HEK293 (cell line): ENCODE data around the gene PMAIP1.

Source experiments
- CTCF ChIA-PET: fragments of 350-600 bp; formaldehyde crosslinking; extraction: SDS; loops from one replicate; lab custom pipeline; 2021; ENCODE audit warnings: antibody characterized with exemption; lab: Yijun Ruan, JAX
- POLR2A ChIA-PET: fragments of 300-600 bp; formaldehyde crosslinking; extraction: SDS; loops from one replicate; lab custom pipeline; 2020; ENCODE audit warnings: antibody characterized with exemption, inconsistent platforms; lab: Yijun Ruan, JAX
- H3K27ac ChIP-seq: fragments of 200-500 bp; sonication (Bioruptor generic); 2 replicates; pipeline ENCODE4 v1.5.1; 2014; ENCODE audit warnings: low read depth, low read length, control low read depth, inconsistent platforms; ENCODE audit errors: extremely low read depth
- H3K36me3 ChIP-seq, 2 experiments: fragments of 200-500 bp in 1 of 2; sonication (Bioruptor generic) in 1 of 2; 1 replicate in 1 of 2; 2 replicates in 1 of 2; pipeline ENCODE4 v1.5.1; 2014 to 2017; ENCODE audit warnings: inconsistent platforms in 2 of 2, low read length in 2 of 2; ENCODE audit not compliant: control insufficient read depth in 2 of 2, insufficient read depth in 1 of 2
- H3K4me1 ChIP-seq: fragments of 200-500 bp; sonication (Bioruptor generic); 2 replicates; pipeline ENCODE4 v1.5.1; 2014; ENCODE audit warnings: mild to moderate bottlenecking, low read length, inconsistent platforms; ENCODE audit not compliant: control insufficient read depth, insufficient read depth
- H3K4me3 ChIP-seq: 2 replicates; pipeline ENCODE4 v1.5.1; 2011; ENCODE audit warnings: low read depth, mild to moderate bottlenecking, control low read depth, low read length, moderate library complexity
- H3K9me3 ChIP-seq: fragments of 200-500 bp; sonication (Bioruptor generic); 2 replicates; pipeline ENCODE4 v1.5.1; 2014; ENCODE audit warnings: low read depth, low read length, inconsistent platforms; ENCODE audit not compliant: control insufficient read depth, insufficient read depth
- BCL11A ChIP-seq: fragments of 450-650 bp; formaldehyde crosslinking; IDR thresholded peaks from 2 replicates; pipeline ENCODE4 v1.5.1; 2016; ENCODE audit warnings: low read depth, missing biosample characterization, missing genetic modification characterization
- FEZF1 ChIP-seq: fragments of 450-650 bp; formaldehyde crosslinking; IDR thresholded peaks from 2 replicates; pipeline ENCODE4 v1.5.1; 2016; ENCODE audit warnings: missing biosample characterization, missing genetic modification characterization
- HOXA7 ChIP-seq: sonication (generic); formaldehyde crosslinking; IDR thresholded peaks from 2 replicates; pipeline ENCODE4 v1.8.1; 2022; ENCODE audit warnings: missing genetic modification reagents, borderline replicate concordance
- MYNN ChIP-seq: fragments of 450-650 bp; formaldehyde crosslinking; IDR thresholded peaks from 2 replicates; pipeline ENCODE4 v1.5.1; 2016; ENCODE audit warnings: missing biosample characterization, missing genetic modification characterization, borderline replicate concordance
- OVOL3 ChIP-seq: fragments of 450-650 bp; formaldehyde crosslinking; IDR thresholded peaks from 2 replicates; pipeline ENCODE4 v1.5.1; 2016; ENCODE audit warnings: missing biosample characterization, missing genetic modification characterization
- SCRT1 ChIP-seq: fragments of 450-650 bp; formaldehyde crosslinking; IDR thresholded peaks from 2 replicates; pipeline ENCODE4 v1.5.1; 2016; ENCODE audit warnings: missing biosample characterization, missing genetic modification characterization, borderline replicate concordance
- ZNF169 ChIP-seq: fragments of 450-650 bp; formaldehyde crosslinking; IDR thresholded peaks from 2 replicates; pipeline ENCODE4 v1.5.1; 2016; ENCODE audit warnings: missing biosample characterization, missing genetic modification characterization
- ZNF292 ChIP-seq: fragments of 450-650 bp; formaldehyde crosslinking; IDR thresholded peaks from 2 replicates; pipeline ENCODE4 v1.5.1; 2016; ENCODE audit warnings: low read depth, missing biosample characterization, missing genetic modification characterization, borderline replicate concordance
- ZNF335 ChIP-seq: fragments of 450-650 bp; formaldehyde crosslinking; conservative IDR thresholded peaks from 2 replicates; pipeline ENCODE4 v1.5.1; 2016; ENCODE audit warnings: missing biosample characterization, missing genetic modification characterization
- ZNF555 ChIP-seq: fragments of 450-650 bp; formaldehyde crosslinking; conservative IDR thresholded peaks from 2 replicates; pipeline ENCODE4 v1.5.1; 2017; ENCODE audit warnings: missing biosample characterization, mild to moderate bottlenecking, missing genetic modification characterization, inconsistent platforms
- TF ChIP-seq, protein P1 (sequence below): fragments of 450-650 bp; formaldehyde crosslinking; IDR thresholded peaks from 2 replicates; pipeline ENCODE4 v1.5.1; 2016; ENCODE audit warnings: missing biosample characterization, missing genetic modification characterization, borderline replicate concordance
- TF ChIP-seq, protein P2 (sequence below): fragments of 450-650 bp; formaldehyde crosslinking; IDR thresholded peaks from 2 replicates; pipeline ENCODE4 v1.5.1; 2016; ENCODE audit warnings: missing biosample characterization, missing genetic modification characterization
- TF ChIP-seq, protein P3 (sequence below): fragments of 450-650 bp; formaldehyde crosslinking; IDR thresholded peaks from 2 replicates; pipeline ENCODE4 v1.5.1; 2017; ENCODE audit warnings: missing biosample characterization, missing genetic modification characterization

The PMAIP1 gene

DNA sequence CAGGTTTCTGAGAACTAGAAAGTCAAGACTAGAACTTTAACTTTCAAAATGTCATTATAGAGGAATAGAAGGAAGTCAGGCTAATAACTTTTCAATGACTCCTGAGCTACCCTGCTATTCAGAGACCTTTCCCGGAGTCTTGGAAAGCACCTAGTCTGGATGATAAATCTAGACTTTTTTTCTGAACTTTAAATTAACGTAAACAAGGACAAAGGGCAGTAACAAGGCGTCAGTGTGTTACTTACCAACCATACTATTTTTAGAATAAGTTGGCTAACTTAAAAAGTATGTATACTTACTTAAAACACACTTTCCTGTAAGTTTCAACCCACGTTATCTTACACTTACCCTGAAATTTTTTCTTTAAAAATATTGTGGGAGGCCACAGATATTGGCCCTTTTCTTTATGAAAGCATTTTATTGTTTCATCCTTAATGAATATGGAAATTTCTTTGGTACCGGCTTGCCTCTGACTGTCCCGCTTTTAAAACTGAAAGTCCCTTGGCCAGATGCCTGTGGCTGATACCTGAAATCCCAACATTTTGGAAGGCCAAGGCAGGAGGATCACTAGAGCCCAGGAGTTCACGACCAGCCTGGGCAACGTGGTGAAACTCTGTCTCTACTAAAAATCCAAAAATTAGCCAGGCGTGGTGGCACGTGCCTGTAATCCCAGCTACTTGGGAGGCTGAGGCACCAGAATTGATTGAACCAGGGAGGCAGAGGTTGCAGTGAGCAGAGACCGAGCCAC lies 9.7 kb downstream of the PMAIP1 start:
- CTCF ChIA-PET: no interaction called here
- Histone ChIP-seq H3K9me3 (peaks cover 2% of the 10 kb centered on the region; the same call in 1 of the 2 replicates), H3K4me3 (no peak overlapping the region), H3K4me1 (peaks cover 37% of the 10 kb centered on the region), H3K36me3 (peaks cover under 1 to 3% of the 10 kb centered on the region in 2 experiments; a peak in 2 of 3 replicates), H3K27ac (no peak overlapping the region)
- TF ChIP-seq, protein P1, sequence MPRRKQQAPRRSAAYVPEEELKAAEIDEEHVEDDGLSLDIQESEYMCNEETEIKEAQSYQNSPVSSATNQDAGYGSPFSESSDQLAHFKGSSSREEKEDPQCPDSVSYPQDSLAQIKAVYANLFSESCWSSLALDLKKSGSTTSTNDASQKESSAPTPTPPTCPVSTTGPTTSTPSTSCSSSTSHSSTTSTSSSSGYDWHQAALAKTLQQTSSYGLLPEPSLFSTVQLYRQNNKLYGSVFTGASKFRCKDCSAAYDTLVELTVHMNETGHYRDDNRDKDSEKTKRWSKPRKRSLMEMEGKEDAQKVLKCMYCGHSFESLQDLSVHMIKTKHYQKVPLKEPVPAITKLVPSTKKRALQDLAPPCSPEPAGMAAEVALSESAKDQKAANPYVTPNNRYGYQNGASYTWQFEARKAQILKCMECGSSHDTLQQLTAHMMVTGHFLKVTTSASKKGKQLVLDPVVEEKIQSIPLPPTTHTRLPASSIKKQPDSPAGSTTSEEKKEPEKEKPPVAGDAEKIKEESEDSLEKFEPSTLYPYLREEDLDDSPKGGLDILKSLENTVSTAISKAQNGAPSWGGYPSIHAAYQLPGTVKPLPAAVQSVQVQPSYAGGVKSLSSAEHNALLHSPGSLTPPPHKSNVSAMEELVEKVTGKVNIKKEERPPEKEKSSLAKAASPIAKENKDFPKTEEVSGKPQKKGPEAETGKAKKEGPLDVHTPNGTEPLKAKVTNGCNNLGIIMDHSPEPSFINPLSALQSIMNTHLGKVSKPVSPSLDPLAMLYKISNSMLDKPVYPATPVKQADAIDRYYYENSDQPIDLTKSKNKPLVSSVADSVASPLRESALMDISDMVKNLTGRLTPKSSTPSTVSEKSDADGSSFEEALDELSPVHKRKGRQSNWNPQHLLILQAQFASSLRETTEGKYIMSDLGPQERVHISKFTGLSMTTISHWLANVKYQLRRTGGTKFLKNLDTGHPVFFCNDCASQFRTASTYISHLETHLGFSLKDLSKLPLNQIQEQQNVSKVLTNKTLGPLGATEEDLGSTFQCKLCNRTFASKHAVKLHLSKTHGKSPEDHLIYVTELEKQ (tag by site-specific recombination): no peak
- TF ChIP-seq, protein P2, sequence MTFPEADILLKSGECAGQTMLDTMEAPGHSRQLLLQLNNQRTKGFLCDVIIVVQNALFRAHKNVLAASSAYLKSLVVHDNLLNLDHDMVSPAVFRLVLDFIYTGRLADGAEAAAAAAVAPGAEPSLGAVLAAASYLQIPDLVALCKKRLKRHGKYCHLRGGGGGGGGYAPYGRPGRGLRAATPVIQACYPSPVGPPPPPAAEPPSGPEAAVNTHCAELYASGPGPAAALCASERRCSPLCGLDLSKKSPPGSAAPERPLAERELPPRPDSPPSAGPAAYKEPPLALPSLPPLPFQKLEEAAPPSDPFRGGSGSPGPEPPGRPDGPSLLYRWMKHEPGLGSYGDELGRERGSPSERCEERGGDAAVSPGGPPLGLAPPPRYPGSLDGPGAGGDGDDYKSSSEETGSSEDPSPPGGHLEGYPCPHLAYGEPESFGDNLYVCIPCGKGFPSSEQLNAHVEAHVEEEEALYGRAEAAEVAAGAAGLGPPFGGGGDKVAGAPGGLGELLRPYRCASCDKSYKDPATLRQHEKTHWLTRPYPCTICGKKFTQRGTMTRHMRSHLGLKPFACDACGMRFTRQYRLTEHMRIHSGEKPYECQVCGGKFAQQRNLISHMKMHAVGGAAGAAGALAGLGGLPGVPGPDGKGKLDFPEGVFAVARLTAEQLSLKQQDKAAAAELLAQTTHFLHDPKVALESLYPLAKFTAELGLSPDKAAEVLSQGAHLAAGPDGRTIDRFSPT (tag by site-specific recombination): no peak
- TF ChIP-seq BCL11A (no peak), ZNF335 (tag by site-specific recombination) (no peak), HOXA7 (CRISPR knock-in tag) (no peak), ZNF169 (tag by site-specific recombination) (no peak), OVOL3 (tag by site-specific recombination) (no peak), ZNF292 (tag by site-specific recombination) (no peak)
- POLR2A ChIA-PET: interaction anchor here (1.9 to 2.8 kb wide), 2 partner anchors 9 kb away, joined by 5 to 22 read pairs; partner anchors contain the start of gene PMAIP1

DNA sequence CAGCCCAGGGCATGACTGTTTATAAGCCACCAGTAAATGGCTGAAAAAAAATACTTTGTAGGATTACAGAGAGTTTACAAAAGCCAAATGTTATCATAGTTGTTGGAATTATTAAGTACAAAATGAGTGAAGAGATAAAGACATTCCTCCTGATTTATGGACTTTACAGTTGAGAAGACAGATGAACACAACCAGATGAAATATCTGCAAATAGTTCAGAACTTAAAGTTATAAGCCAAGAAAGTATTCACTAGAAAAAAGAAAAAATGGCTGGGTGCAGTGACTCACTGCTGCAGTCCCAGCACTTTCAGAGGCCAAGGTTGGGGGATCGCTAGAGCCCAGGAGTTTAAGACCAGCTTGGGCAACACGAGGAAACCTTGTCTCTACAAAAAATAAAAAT lies 11.2 kb downstream of the PMAIP1 start:
- H3K4me1 ChIP-seq: peaks cover 31% of the 10 kb centered on the region
- CTCF ChIA-PET: interaction anchor here (0.6 to 1.4 kb wide), 3 partner anchors 8 to 214 kb away, joined by 3 to 9 read pairs (median 4); partner anchors contain the start of gene CCBE1
- POLR2A ChIA-PET: interaction anchor here (2.8 kb wide), 1 partner anchor 11 kb away, joined by 22 read pairs; the partner anchor contains the start of gene PMAIP1
- no peak for TF ChIP-seq ZNF555 (tag by site-specific recombination)
- TF ChIP-seq MYNN (tag by site-specific recombination): no peak
- TF ChIP-seq SCRT1 (tag by site-specific recombination): no peak
- TF ChIP-seq, protein P3, sequence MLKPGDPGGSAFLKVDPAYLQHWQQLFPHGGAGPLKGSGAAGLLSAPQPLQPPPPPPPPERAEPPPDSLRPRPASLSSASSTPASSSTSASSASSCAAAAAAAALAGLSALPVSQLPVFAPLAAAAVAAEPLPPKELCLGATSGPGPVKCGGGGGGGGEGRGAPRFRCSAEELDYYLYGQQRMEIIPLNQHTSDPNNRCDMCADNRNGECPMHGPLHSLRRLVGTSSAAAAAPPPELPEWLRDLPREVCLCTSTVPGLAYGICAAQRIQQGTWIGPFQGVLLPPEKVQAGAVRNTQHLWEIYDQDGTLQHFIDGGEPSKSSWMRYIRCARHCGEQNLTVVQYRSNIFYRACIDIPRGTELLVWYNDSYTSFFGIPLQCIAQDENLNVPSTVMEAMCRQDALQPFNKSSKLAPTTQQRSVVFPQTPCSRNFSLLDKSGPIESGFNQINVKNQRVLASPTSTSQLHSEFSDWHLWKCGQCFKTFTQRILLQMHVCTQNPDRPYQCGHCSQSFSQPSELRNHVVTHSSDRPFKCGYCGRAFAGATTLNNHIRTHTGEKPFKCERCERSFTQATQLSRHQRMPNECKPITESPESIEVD (tag by site-specific recombination): peak; percentile 53
- 0 out of 2 replicates have a peak, but pooled peaks have one; percentile 19 for TF ChIP-seq FEZF1 (tag by site-specific recombination)
- TF ChIP-seq, all 188 proteins: peak for 2
- Histone ChIP-seq H3K27ac (no peak overlapping the region), H3K36me3 (no peaks in the 10 kb centered on the region; a peak in 1 of 3 replicates), H3K4me3 (no peak overlapping the region), H3K9me3 (peaks cover 2% of the 10 kb centered on the region; the same call in 1 of the 2 replicates)
